GM19467 (cell line): Measurements from ENCODE around the gene CORO7.

ENCODE experiments used
- ATAC-seq: cut with Tn5 transposase; IDR thresholded peaks from one replicate; pipeline ENCODE4 v1.9.1; 2021; ENCODE audit warnings: mild to moderate bottlenecking, moderate library complexity; ENCODE audit not compliant: unreplicated experiment

CORO7 gene

GRCh38 chr16:4385789-4386450 lies 30.5 kb downstream of the CORO7 start:
- no peak for ATAC-seq

GRCh38 chr16:4385066-4385788 lies 31.2 kb downstream of the CORO7 start:
- no peak for ATAC-seq

- ATAC-seq: no peak
Measured at GRCh38 chr16:4384509-4384942, 31.9 kb downstream of the CORO7 start.

GRCh38 chr16:4383591-4384444 lies 32.6 kb downstream of the CORO7 start:
- ATAC-seq: no peak

- no peak for ATAC-seq
Measured at GRCh38 chr16:4382795-4383357, 33.5 kb downstream of the CORO7 start.

GRCh38 chr16:4381935-4382794 lies 34.2 kb downstream of the CORO7 start:
- ATAC-seq: no peak

GRCh38 chr16:4381072-4381934 lies 35.1 kb downstream of the CORO7 start:
- ATAC-seq: no peak

- ATAC-seq: no peak
Measured at GRCh38 chr16:4380119-4381063, 36.0 kb downstream of the CORO7 start.

- ATAC-seq: no peak
Measured at GRCh38 chr16:4378999-4379690, 37.3 kb downstream of the CORO7 start.

GRCh38 chr16:4378161-4378666 lies 38.2 kb downstream of the CORO7 start:
- no peak for ATAC-seq

GRCh38 chr16:4377573-4378154 lies 38.7 kb downstream of the CORO7 start:
- no peak for ATAC-seq

- no peak for ATAC-seq
Measured at GRCh38 chr16:4376893-4377572, 39.4 kb downstream of the CORO7 start.

- ATAC-seq: no peak
Measured at GRCh38 chr16:4376126-4376892, 40.1 kb downstream of the CORO7 start.

- ATAC-seq: no peak
Measured at GRCh38 chr16:4375717-4376116, 40.7 kb downstream of the CORO7 start.

- ATAC-seq: no peak
Measured at GRCh38 chr16:4373909-4374742, 42.3 kb downstream of the CORO7 start.
